ENCODE data around the gene SYCE1.
"Not testable (repeated sequence)": the region's sequence is repeated elsewhere in the genome, so short reads cannot be mapped to it uniquely, and the experiment has no call there.

SYCE1 gene
- total RNA-seq, result 0 reads per million in 2 donors

GRCh38 chr10:133565441-133566294 lies at the start of gene SYCE1:
Gene SYCE1, minus strand, starts transcription at chr10:133565583. Its CDS starts 54 bp downstream, at chr10:133565529.
- DNase-seq, result no peak

GRCh38 chr10:133614830-133615580 lies 49.6 kb upstream of the SYCE1 start:
- DNase-seq, result no peak

- DNase-seq, result no peak
These were observed 48.3 kb upstream of the SYCE1 start for GRCh38 chr10:133613699-133614098.

- no peak for DNase-seq
These were observed 45.7 kb upstream of the SYCE1 start for GRCh38 chr10:133611079-133611478.

GRCh38 chr10:133608855-133609254 lies 43.5 kb upstream of the SYCE1 start:
- DNase-seq, result no peak

GRCh38 chr10:133603434-133603833 lies 38.1 kb upstream of the SYCE1 start:
- not testable (repeated sequence) for DNase-seq

- DNase-seq, result no peak
These were observed 35.3 kb upstream of the SYCE1 start for GRCh38 chr10:133600657-133601056.

- DNase-seq, result not testable (repeated sequence)
These were observed 34.5 kb upstream of the SYCE1 start for GRCh38 chr10:133599869-133600268.

- DNase-seq, result no peak
These were observed 27.3 kb upstream of the SYCE1 start for GRCh38 chr10:133592716-133593115.

- no peak for DNase-seq
These were observed 25.6 kb upstream of the SYCE1 start for GRCh38 chr10:133590970-133591359.

- DNase-seq, result no peak
These were observed 25.0 kb upstream of the SYCE1 start for GRCh38 chr10:133590226-133590969.

GRCh38 chr10:133577037-133577436 lies 11.7 kb upstream of the SYCE1 start:
- DNase-seq, result not testable (repeated sequence)

- DNase-seq, result not testable (repeated sequence)
These were observed 8.1 kb upstream of the SYCE1 start for GRCh38 chr10:133573460-133573859.

- not testable (repeated sequence) for DNase-seq
These were observed 6.7 kb upstream of the SYCE1 start for GRCh38 chr10:133572055-133572454.

GRCh38 chr10:133569801-133570200 lies 4.4 kb upstream of the SYCE1 start:
- DNase-seq, result not testable (repeated sequence)

GRCh38 chr10:133568831-133569527 lies 3.6 kb upstream of the SYCE1 start:
- not testable (repeated sequence) for DNase-seq

- no peak for DNase-seq
These were observed 2.9 kb upstream of the SYCE1 start for GRCh38 chr10:133568287-133568614.

- DNase-seq, result no peak
These were observed 2.4 kb upstream of the SYCE1 start for GRCh38 chr10:133567609-133568286.

- no peak for DNase-seq
These were observed 1.7 kb upstream of the SYCE1 start for GRCh38 chr10:133567119-133567518.

GRCh38 chr10:133564816-133565215 lies 567 bp downstream of the SYCE1 start:
- no peak for DNase-seq

GRCh38 chr10:133559216-133559615 lies 6.2 kb downstream of the SYCE1 start:
- no peak for DNase-seq

GRCh38 chr10:133557381-133557780 lies 8.0 kb downstream of the SYCE1 start:
- DNase-seq, result no peak
